Stimulated activated CD4-positive, alpha-beta T cell treated with anti-CD3 and anti-CD28 coated beads, Interleukin-12 subunit alpha, Interleukin-12 subunit beta, amount 100 ng/mL, for 24 hours (primary cell): ENCODE results near the gene PSORS1C2.

ENCODE experiments used
- DNase-seq, 2 experiments: peaks; one replicate each; pipeline ENCODE4 v3.0.0-alpha.2; 2020; ENCODE audit warnings: low read depth in 2 of 2

PSORS1C2 gene

GRCh38 chr6:31140643-31141042 is 1.8 kb upstream of the PSORS1C2 start:
- DNase-seq, result no peak

GRCh38 chr6:31139599-31139998 is 733 bp upstream of the PSORS1C2 start:
- no peak for DNase-seq

GRCh38 chr6:31135710-31136109 is 3.2 kb downstream of the PSORS1C2 start:
- DNase-seq, result no peak

GRCh38 chr6:31132806-31133205 is 6.1 kb downstream of the PSORS1C2 start:
- no peak for DNase-seq

- no peak for DNase-seq
Observed at GRCh38 chr6:31131595-31131994, 7.3 kb downstream of the PSORS1C2 start.

- DNase-seq, result no peak
Observed at GRCh38 chr6:31130751-31131150, 8.1 kb downstream of the PSORS1C2 start.

GRCh38 chr6:31129130-31129529 is 9.7 kb downstream of the PSORS1C2 start:
- DNase-seq, result no peak

GRCh38 chr6:31128093-31128676 is 10.7 kb downstream of the PSORS1C2 start:
- peak; percentile 26 to 66 for DNase-seq

GRCh38 chr6:31126396-31127175 is 12.3 kb downstream of the PSORS1C2 start:
- no peak for DNase-seq

- no peak for DNase-seq
Observed at GRCh38 chr6:31125586-31126363, 13.1 kb downstream of the PSORS1C2 start.

GRCh38 chr6:31125162-31125561 is 13.7 kb downstream of the PSORS1C2 start:
- no peak for DNase-seq

GRCh38 chr6:31122791-31123706 is 15.8 kb downstream of the PSORS1C2 start:
- no peak for DNase-seq

GRCh38 chr6:31121131-31121790 is 17.6 kb downstream of the PSORS1C2 start:
- no peak for DNase-seq

GRCh38 chr6:31120151-31120915 is 18.5 kb downstream of the PSORS1C2 start, which contains the start of gene CDSN:
TSS of gene CDSN (minus strand) at chr6:31120446. CDS start at chr6:31120419, 27 bp downstream.
- DNase-seq, result no peak

- no peak for DNase-seq
Observed at GRCh38 chr6:31118178-31118577, 20.7 kb downstream of the PSORS1C2 start.

- DNase-seq, result no peak
Observed at GRCh38 chr6:31116661-31117385, 22.0 kb downstream of the PSORS1C2 start.

- no peak for DNase-seq
Observed at GRCh38 chr6:31115941-31116560, 22.8 kb downstream of the PSORS1C2 start.

- DNase-seq, result no peak
Observed at GRCh38 chr6:31114970-31115849, 23.7 kb downstream of the PSORS1C2 start.
